K562 treated with DMSO at 1 percent for 24 hours (cell line): ENCODE results near the gene SNAP23. TPM values are rescaled to one million over a fixed set of nuclear protein-coding genes. Genes with fewer than 3 reads are reported as not detected.

Experiments
- total RNA-seq: library from RNA; unstranded; fragments of 300-600 nt; gene quantifications from 2 replicates; pipeline ENCODE4 v1.2.3, GENCODE V29; 2022; ENCODE audit warnings: low read depth; ENCODE audit not compliant: insufficient read depth

Gene SNAP23
- total RNA-seq, result 59.1 and 71.1 TPM in 2 replicates

GRCh38 chr15:42495361-42496212 is at the start of gene SNAP23:
TSS of gene SNAP23 (plus strand) at chr15:42495634. CDS start at chr15:42511847, 16,213 bp downstream.

DNA sequence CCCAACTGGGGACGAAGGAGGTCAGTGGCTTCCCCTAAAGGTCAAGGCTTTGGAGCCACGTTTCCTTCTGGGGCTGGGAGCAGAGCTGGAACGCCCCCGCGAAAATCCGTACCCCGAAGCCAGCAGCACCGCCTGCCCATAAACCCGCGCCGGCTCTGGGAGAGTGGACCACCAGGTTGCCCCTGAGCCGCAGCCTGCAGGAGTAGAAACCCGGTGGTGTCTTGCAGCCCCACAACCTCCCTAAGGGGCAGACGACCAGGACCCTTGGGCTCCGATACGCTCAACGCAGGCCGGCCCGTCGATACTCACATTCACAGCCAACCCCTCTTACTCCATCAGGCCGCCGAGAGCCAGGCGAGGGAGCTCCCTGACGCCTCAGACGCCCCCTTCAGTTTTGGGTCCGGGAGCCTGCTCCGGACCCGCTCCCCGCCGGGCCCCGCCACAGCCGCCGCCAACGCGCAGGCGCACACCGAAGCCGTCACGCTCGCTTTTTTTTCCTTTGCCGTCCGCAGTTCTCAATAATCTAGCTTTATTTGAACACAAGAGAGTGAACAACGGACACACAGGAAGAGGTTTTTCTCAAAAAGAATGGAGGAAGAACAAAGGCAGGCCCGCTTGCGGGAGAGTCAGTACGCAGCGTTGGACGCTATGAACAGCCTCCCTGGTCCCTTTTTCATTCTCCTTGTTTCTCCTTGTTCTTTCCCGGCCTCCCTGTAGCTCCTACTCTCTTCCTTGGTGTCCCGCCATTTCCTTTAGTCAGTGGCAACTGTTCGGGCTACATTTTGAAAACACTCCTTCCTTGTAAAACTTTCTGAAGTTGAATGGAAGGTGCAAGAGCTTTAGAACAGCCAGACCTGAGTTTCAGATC is 4.5 kb upstream of the SNAP23 start, which contains the start of gene ZNF106:
TSS of gene ZNF106 (minus strand) at position 471 of the 868 bp plus-strand sequence. CDS start 18,852 bp downstream, outside the sequence.

GRCh38 chr15:42548249-42549031 is 53.0 kb downstream of the SNAP23 start, which contains the start of the genes HAUS2 and LRRC57:
TSS of gene HAUS2 (plus strand) at chr15:42548838. CDS start at chr15:42548873, 35 bp downstream.
TSS of gene LRRC57 (minus strand) at chr15:42548793. CDS start at chr15:42548434, 359 bp downstream.

DNA sequence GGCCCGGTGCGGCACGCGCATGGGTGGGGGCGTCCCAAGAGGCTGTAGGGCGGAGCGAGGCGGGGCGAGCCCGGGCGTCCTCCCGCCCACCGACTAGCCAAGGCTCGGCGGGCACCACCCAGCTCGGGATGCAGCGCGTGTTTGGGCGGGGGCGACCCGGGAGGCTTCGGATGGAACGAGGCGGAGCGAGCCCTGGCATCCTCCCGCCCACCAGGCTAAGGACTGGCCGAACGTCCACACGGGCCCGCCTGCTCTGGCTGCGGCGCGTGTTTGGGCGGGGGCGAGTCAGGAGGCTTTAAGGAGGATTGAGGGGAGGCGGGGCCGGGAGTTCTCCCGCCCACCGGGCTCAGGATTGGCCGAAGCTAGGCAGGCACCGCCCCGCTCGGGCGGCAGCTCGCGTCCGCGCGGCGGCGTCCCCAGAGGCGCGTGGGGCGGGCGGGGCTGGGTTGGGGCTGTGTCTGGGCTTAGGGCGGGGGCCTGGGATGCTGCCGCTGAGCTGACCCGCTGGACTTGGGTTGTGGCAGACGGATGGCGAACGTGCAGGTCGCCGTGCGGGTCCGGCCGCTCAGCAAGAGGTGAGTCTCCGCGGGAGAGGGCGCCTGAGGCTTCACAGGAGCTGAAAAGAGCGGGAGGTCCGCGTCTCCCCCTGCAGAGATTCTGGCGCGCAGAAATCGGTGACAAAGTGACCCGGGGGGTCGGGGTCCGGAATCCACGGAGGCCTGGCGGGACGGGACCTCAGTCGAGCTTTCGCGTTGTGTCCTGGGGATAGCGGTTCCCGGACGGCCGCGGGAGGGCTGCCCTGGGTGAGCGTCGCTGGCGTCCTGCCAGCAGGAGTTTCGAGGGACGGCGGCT is 80.0 kb downstream of the SNAP23 start, which contains the start of gene STARD9:
TSS of gene STARD9 (plus strand) at position 419 of the 852 bp plus-strand sequence. CDS start at position 529, 110 bp downstream.

Other genes starting within 250 kb of the SNAP23 start
- 8.2 and 12.5 TPM in 2 replicates for gene GANC, start 222.4 kb upstream of the SNAP23 start, total RNA-seq
- gene TMEM87A, start 222.2 kb upstream of the SNAP23 start, total RNA-seq, result 15.7 and 19.0 TPM in 2 replicates
- gene CAPN3, start 136.1 kb upstream of the SNAP23 start, total RNA-seq, result 0.79 TPM in 1 of 2 replicates, not detected in the other
- gene ZNF106, start 4.5 kb upstream of the SNAP23 start, total RNA-seq, result 18.3 and 21.2 TPM in 2 replicates
- 16.4 and 17.5 TPM in 2 replicates for gene LRRC57, start 53.2 kb downstream of the SNAP23 start, total RNA-seq
- gene HAUS2, start 53.2 kb downstream of the SNAP23 start, total RNA-seq, result 16.2 and 29.4 TPM in 2 replicates
- gene STARD9, start 80.0 kb downstream of the SNAP23 start, total RNA-seq, result 10.0 and 10.4 TPM in 2 replicates
- gene CDAN1, start 241.5 kb downstream of the SNAP23 start, total RNA-seq, result 29.8 and 35.0 TPM in 2 replicates